GM19025 (cell line): Measurements from ENCODE around the gene PARD6G.
"Not testable (repeated sequence)": the region's sequence is repeated elsewhere in the genome, so short reads cannot be mapped to it uniquely, and the experiment has no call there.

ENCODE experiments used
- ATAC-seq: cut with Tn5 transposase; IDR thresholded peaks from one replicate; pipeline ENCODE4 v1.9.1; 2021; ENCODE audit warnings: mild to moderate bottlenecking, low read depth, moderate library complexity; ENCODE audit not compliant: unreplicated experiment

PARD6G gene

DNA sequence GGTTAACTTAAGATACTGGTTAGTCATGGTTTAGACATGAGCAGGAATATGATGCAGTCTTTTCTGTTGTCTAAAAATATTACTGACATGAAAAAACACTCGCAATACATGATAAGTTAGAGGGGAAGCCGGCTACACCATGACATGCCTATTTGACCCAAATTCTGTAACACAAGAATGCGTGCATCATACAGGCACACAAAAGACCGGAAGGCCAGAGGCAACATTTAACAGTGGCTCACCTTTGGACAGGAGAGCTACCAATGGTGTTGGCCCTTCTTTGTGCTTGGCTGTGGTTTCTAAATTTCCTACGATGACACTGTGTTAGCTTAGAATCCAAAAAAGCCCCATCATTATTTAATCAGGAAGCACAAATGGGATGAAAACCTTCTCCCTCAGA is 4.1 kb downstream of the PARD6G start:
- no peak for ATAC-seq

DNA sequence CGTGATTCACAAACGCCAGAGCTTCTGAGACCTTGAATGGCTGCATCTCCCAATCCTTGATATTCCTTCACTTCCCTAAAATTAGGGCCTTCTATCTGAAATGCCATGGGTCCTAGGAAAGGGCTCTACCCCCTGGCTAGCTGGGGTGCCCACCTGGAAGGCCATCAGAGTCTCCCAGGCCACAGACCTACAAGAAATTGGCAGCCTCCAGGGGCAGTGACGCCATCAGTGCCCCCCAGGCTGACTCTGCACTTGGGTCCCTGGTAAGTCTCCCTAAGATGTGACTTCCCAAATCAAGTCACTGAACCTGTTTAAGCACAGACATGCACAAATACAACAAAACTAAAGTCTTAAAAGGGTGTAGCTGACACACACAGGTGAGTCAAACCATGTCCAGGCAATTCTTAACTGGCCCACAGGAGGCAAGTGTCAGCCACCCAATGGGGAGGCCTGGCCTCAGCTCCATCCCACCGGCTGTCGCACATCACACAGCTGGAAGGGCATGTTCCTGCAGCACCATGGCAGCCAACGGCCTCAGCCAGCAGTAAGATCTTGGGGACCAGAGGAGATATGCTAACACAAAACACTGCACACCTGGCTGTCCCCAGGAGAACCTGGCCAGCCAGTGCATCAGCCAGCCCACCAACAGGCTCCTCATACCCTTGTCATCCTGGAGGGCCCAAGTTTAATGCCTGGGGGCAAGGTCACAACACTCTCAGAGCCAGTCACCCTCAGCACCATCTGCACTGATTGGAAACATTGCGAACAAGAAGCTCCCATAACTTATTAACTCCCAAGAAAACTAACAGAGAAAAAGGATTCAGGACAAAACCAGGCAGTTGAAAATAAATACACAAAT is 5.2 kb downstream of the PARD6G start:
- no peak for ATAC-seq

DNA sequence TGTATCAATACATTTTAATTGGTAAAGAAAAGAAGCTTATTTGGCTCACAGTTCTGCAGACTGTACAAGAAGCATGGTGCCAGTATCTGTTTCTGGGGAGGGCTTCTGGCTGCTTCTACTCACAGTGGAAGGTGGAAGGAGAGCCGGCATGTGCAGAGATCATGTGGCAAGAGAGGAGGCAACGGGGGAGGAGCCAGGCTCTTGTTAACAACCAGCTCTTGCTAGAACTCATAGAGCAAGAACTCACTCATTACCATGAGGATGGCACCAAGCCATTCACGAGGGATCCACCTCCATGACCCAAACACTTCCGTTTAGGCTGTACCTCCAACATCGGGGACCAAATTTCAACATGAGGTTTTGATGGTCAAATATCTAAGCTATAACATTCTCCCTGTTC is 7.5 kb downstream of the PARD6G start:
- ATAC-seq, result no peak

DNA sequence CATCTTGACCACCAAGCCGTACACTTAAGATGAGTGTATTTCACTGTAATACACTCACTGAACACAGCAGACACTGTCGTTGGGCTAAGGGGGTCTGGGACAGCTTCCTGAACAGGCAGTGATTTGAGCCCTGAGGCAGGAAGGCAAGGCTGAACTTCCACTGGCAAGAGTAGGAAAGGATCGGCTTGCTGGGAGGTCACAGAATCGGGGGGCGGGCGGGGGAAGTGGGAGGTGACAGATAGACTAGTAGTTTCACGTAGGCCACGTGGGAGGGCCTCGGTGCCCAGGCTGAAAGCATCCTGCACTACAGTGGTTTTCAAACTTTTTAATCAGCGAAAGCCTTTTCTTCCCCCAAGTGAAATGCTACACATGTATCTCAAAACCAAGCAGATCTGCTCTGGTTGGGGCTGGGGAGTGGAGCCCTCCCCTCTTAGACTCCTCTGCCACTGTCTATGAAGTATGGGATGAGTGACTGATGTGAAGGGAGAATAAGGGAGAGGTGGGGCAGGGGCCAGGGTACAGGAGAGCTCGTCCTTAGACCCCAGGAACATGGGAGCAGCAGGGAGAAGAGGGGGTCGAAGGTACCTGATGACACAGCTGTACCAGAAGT is 8.6 kb downstream of the PARD6G start:
- no peak for ATAC-seq

DNA sequence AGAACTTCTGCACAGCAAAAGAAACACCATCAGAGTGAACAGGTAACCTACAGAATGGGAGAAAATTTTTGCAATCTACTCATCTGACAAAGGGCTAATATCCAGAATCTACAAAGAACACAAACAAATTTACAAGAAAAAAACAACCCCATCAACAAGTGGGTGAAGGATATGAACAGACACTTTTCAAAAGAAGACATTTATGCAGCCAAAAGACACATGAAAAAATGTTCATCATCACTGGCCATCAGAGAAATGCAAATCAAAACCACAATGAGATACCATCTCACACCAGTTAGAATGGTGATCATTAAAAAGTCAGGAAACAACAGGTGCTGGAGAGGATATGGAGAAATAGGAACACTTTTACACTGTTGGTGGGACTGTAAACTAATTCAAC is 9.8 kb downstream of the PARD6G start:
- not testable (repeated sequence) for ATAC-seq

DNA sequence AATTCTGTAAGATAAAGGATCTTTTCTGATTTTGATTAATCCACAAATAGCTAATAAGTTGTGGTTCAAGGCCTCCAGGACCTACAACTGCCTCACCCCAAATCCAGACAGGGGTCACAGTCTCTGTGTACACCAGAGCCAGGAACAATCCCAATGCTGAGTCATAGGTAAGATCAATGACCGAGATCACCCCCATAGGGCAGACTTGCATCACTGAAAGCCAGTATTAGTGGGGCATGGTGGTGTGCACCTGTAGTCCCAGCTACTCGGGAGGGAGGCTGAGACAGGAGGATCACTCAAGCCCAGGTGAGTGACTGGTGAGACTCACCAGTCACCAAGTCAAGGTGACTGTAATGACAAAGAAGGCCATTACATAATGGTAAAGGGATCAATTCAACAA is 12.9 kb downstream of the PARD6G start:
- ATAC-seq, result no peak

DNA sequence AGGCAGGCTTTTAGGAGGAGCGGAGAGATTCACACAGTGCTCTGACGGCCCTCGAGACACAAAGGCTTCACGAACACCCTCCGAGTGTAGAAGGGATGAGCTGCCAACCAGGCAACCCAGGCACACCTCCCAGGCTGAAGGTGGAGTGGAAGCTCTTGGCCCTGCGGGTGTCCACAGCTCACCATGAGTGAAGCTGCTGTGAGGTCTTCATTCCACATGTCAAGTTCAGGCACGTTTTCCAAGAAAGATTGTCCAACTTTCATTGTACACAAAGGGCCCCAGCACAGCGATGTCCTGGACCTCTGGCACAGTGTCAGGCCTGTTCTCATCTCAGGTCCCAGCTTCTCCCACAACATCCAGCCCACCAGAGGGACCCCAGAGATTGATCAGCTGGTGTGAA is 13.4 kb downstream of the PARD6G start:
- ATAC-seq, result no peak

DNA sequence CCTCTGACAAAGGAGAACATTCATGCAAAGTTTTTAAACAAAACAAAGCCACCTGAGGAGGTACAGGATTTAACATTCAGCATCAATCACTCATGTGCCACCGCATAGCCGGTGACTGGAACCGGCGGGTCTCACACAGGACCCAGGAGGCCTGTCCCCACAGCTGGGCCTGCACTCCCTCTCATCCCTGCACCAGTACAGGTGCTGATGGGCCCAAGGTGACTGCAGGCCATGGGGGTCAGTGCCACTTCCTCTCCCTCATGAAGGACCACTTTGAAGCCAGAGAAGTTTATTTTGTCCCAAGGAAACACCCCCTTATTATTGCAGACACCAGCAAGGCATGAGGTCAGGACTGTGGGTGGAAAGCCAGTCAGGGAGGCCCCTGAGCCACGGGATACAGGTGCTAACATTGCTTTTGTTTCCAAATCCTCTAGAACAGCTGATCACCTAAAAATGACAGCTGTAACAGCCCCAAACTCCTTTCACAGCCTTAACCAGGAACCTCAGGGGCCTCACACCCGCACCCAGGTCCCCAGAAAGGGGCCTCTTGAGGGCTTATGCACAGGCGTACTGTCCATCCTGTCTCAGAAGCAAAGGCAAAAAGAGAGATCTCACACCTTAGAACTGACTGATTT is 14.0 kb downstream of the PARD6G start:
- ATAC-seq, result no peak

DNA sequence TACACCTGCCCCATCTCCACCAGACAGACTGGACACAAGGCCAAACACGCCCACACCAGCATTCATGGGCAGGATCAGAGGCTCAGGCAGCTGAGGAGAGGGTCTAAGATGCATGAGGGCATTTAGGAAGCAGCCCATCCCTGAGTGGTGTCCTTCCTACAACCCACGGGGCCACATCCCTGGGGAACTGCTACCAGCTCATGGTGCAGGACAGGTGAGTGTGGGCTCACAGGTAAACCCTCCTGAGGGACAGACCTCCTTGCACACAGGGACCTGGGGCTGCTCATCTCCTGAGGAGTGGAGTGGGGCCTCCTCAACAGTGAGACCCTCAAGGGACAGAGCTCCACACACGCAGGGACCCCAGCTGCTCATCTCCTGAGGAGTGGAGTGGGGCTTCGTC is 14.6 kb downstream of the PARD6G start:
- ATAC-seq, result no peak

DNA sequence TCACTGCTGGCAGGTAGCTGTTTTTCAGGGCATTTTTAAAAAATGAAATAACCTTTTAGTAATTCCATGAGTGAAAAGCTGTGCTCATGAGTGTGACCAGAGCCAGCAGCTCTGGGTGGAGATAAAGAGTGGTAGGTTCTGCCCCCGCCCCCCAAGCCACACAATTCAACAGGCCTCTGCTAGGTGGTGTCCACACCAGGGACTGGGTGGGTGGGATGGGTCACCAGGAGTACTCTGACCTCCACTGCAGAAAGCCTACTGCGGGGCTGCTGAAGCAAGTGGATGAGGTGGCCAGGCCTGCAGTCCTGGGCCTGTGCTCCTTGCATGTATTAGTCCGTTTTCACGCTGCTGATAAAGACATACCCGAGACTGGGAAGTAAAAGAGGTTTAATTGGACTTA is 15.3 kb downstream of the PARD6G start:
- no peak for ATAC-seq

DNA sequence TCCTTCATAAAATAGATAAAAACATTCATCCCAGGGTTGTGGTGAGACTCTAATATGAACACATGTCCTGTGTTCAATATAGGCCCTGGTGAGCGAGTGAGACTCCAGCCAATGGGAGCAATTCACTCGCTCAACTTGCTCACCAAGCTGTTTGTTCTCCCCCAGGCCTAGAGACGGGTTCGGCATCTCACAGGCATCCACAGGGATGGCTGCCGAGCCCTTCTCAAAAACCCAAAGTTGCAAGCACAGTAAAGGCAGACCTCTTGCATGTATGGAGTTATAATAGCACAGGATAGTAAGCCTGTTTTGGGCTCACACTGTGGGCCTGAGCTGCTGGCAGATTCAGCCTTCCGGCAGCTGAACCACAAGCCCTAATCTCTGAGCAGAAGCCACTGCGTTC is 15.7 kb downstream of the PARD6G start:
- ATAC-seq, result no peak

DNA sequence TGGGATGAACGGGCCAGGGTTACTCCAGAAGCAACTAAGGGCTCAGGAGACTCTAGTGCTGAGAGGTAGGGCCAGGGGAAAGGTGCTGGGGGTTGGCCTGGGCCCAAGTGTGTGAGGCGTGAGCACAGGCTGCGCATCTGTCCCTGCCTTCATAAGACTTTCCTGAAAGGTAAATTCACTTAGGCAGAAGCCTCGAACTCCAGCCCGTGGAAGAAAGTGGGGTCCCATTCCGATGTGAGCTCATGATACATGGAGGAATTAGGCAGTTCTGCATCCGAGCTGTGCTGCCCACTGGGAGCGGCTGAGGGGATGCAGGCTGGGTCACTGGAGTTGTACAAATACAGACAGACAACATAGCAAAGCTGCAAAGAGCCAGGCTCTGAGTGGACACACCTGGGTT is 16.2 kb downstream of the PARD6G start:
- no peak for ATAC-seq

DNA sequence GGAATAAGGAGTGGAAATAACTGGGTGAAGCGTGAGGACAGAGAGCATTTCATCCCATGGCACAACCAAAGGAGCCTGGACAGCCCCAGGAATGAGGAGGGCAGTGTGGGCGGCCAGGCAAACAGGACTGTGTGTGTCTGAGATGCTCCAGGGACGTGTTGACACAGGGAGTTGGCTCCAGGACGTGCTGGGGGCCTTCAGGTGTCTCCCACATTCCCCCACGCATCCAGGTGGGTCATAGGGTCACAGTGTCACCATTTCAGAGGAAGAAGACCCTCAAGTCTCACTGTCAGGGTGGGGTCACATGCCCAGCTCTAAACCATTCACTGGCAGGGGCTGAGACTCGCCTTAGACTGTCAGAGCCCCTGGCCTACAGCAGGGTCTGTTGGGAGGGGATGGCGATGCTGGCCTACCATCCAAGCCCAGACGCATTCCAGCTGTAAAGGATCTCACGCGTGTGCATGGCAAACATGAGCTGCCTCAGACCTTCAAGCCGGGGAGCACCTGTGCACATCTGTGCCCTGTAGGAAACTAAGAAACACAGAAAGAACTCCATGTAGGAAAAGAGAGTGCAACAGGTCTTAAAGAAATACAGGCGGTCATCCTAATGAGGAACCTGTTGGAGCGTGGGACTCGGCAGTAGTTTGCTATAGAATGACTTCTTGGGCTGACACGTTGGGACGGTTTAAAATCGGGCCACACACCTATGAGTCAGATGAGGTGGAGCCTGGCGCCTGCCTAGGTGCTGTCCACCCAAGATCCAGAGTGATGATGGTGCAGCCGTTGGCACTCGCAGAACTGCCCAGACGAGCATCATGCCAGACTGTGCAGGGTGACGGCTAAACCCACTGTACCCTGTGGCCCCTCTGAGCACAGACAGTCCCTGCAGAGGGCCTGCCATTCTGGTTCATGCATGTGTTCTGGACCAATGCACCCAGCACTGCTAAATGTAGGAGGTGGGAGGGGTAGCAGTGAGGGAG is 17.3 kb downstream of the PARD6G start:
- no peak for ATAC-seq

DNA sequence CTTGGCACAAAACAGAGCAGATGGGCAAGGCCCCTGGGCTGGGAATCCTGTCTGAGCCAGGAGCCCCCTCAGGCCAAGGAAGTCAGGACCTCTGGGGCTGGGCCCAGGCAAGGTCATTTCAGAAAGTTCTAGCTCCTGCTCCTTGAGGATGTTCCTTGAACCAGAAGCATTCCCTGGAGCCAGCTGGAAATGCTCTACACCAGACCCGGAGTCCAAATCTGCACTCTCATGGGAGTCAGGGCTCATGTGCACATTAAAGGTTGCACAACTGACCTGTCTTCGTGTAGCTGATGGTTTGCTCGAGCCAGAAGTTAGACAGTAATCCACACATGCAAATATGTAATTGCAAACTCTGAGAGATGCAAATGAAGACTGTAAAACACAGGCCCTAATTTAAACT is 18.0 kb downstream of the PARD6G start:
- no peak for ATAC-seq

DNA sequence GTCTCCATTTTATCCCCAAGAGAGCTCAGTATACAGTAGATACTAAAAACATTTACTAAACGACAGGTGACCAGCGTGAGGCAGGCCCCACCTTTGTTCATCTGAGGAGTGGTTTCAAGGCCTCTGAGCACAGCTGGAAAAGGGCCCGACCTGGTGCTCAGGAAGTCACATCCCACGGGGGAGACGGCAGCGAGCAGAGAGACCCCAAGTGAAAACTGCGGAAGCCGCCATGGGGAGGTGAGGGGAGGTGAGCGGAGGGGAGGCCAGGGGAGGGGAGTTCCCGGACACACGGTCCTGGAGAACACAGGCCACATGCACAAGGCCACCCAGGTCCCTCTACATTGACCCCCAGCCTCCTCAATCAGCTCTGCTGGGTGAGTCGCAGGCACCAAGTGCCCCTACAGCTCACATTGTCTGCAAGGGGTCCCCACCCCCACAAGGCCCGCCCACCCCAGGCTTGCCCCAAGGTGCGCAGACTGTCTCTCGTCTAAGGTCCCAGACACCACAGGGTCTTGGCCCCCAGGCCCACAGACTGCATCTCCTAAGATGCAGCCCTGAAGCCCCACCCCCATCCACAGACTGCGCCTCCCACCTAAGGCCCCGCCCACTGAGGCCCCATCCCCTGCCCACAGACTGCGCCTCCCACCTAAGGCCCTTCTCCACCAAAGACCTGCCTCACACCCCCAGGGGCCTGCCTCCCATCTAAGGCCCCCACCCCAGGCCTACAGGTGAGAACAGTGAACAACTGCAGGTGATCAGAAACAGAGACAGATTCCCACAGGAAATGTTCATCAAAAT is 19.1 kb downstream of the PARD6G start:
- ATAC-seq, result no peak

DNA sequence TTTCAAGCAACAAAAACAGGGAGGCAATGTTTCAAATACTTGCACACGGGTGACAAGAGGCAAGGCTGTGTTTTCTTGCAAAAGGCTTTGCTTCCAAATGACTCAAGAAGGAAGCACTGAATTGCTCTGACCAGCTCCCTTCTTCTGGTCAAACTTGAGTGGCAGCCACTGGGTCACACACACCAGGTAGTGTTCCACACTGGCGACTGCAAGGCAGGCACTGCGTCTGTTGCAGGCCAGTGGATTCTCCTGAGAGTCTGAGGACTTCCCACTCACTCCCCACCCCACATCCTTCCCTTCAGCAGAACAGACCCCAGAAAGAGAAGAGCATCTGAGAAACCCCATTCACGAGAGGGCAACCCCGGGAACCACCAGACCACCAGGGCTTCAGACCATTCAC is 19.8 kb downstream of the PARD6G start:
- no peak for ATAC-seq

DNA sequence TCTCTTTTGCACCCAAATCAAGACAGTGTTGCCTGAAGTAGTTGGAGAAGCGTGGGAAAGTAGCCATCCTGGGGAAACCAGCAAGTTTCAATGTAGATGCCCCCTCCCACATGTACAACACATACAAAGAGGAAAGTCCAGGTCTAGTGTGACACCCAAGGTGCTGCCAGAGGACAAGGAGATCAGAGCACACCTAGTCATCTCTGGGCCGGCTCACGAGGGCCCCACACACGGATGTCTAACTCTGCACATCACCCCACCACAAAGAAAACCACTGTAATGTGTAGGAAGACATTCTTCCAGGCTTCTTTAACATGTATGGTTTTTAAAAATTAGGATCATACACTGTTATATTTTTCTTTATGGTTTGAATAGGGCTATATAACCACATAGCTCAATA is 21.6 kb downstream of the PARD6G start:
- ATAC-seq, result no peak

DNA sequence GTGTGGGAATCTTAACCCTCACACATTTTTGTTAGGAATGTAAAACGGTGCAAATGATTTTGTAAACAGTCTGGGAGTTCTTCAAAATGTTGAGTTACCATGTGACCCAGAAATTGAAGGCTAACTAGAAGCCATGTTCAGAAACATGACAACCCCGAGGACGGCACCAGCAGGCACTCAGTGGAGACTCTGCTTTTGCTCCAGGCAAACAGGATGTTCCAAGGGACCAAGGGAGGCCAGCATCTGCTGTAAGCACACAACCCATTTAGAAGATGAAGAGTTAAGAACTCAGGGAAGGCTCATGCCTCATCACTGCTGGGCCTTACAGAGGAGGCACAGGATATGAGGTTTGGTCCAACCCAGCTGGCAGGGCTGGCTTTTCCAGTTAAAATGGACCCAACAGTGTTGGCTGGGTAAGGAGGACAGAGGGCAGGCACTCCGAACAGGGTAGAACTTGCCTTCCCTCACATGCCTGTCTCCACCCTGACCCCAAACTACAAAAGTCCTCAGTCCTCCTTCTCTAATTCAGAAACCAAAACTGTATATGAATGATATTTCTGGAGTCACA is 23.6 kb downstream of the PARD6G start:
- no peak for ATAC-seq

DNA sequence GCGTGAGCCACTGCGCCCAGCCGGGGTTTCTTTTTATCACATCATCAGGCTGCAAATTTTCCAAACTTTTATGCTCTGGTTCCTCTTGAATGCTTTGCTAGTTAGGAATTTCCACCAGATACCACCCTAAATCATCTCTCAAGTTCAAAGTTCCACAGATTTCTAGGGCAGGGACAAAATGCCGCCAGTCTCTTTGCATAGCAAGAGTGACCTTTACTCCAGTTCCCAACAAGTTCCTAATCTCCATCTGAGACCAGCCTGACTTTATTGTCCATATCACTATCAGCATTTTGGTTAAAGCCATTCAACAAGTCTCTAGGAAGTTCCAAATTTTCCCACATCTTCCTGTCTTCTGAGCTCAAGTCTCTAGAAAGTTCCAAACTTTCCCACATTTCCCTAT is 27.8 kb downstream of the PARD6G start:
- not testable (repeated sequence) for ATAC-seq
